Islet of Langerhans (tissue), 1 donor: ENCODE measurements around the gene EPB41L4A.
"Not testable (repeated sequence)": the region's sequence is repeated elsewhere in the genome, so short reads cannot be mapped to it uniquely, and the experiment has no call there.

Experiments used
- FAIRE-seq: peaks from one replicate; lab custom pipeline; 2011; peaks lifted over from hg19 to GRCh38; lab: Jason Lieb, UNC

EPB41L4A gene

GRCh38 chr5:112401924-112402323, 17.2 kb downstream of the EPB41L4A start:
- no peak for FAIRE-seq

- FAIRE-seq, result no peak
These were observed 21.4 kb downstream of the EPB41L4A start for GRCh38 chr5:112397690-112398089.

GRCh38 chr5:112396430-112396829, 22.6 kb downstream of the EPB41L4A start:
- FAIRE-seq, result no peak

GRCh38 chr5:112395299-112395698, 23.8 kb downstream of the EPB41L4A start:
- FAIRE-seq, result not testable (repeated sequence)

- FAIRE-seq, result no peak
These were observed 28.8 kb downstream of the EPB41L4A start for GRCh38 chr5:112390327-112390726.

- no peak for FAIRE-seq
These were observed 30.3 kb downstream of the EPB41L4A start for GRCh38 chr5:112388739-112389138.

- FAIRE-seq, result no peak
These were observed 31.0 kb downstream of the EPB41L4A start for GRCh38 chr5:112388074-112388473.

- FAIRE-seq, result no peak
These were observed 32.3 kb downstream of the EPB41L4A start for GRCh38 chr5:112386766-112387165.

- FAIRE-seq, result no peak
These were observed 33.1 kb downstream of the EPB41L4A start for GRCh38 chr5:112385969-112386368.

GRCh38 chr5:112385566-112385965, 33.5 kb downstream of the EPB41L4A start:
- no peak for FAIRE-seq

- FAIRE-seq, result no peak
These were observed 34.6 kb downstream of the EPB41L4A start for GRCh38 chr5:112384523-112384922.

- FAIRE-seq, result no peak
These were observed 36.2 kb downstream of the EPB41L4A start for GRCh38 chr5:112382886-112383285.

- no peak for FAIRE-seq
These were observed 37.6 kb downstream of the EPB41L4A start for GRCh38 chr5:112381521-112381920.

GRCh38 chr5:112379542-112380325, 39.3 kb downstream of the EPB41L4A start:
- no peak for FAIRE-seq

- no peak for FAIRE-seq
These were observed 44.3 kb downstream of the EPB41L4A start for GRCh38 chr5:112374818-112375217.

GRCh38 chr5:112374356-112374755, 44.7 kb downstream of the EPB41L4A start:
- no peak for FAIRE-seq

- no peak for FAIRE-seq
These were observed 45.2 kb downstream of the EPB41L4A start for GRCh38 chr5:112373885-112374284.

- no peak for FAIRE-seq
These were observed 46.5 kb downstream of the EPB41L4A start for GRCh38 chr5:112372543-112372942.

GRCh38 chr5:112371067-112371466, 48.0 kb downstream of the EPB41L4A start:
- FAIRE-seq, result no peak

- FAIRE-seq, result no peak
These were observed 51.7 kb downstream of the EPB41L4A start for GRCh38 chr5:112367400-112367799.

- no peak for FAIRE-seq
These were observed 52.1 kb downstream of the EPB41L4A start for GRCh38 chr5:112366987-112367386.

GRCh38 chr5:112360740-112361139, 58.3 kb downstream of the EPB41L4A start:
- FAIRE-seq, result not testable (repeated sequence)

- FAIRE-seq, result no peak
These were observed 62.7 kb downstream of the EPB41L4A start for GRCh38 chr5:112356178-112356956.
